Measurements from ENCODE around the gene CCSER2. TPM values are rescaled to one million over a fixed set of nuclear protein-coding genes. Genes with fewer than 3 reads are reported as not detected.

CCSER2 gene
- polyA plus RNA-seq, 1 donor (not counting 4 experiments of a cell fraction or from before 2014, with no cell fraction given), result 26.7 TPM

GRCh38 chr10:84565881-84566582 lies 237.6 kb downstream of the CCSER2 start:
- Histone ChIP-seq H3K27ac (ENCODE audit: control insufficient read depth, insufficient read depth, low read length) (no peak overlapping the region), H3K4me3 (ENCODE audit: control insufficient read depth in 2 of 3, extremely low read depth in 1 of 3, insufficient read depth in 2 of 3, low read depth in 1 of 3, low read length in 3 of 3) (no peak overlapping the region), H2AFZ (ENCODE audit: control insufficient read depth, low read length) (no peak overlapping the region), H3K9ac (ENCODE audit: control insufficient read depth, extremely low read depth, insufficient read depth, low read length) (no peak overlapping the region), H3K9me1 (ENCODE audit: control insufficient read depth, extremely low read depth, insufficient read depth, low read length) (no peaks in the 10 kb centered on the region), H3K27me3 (ENCODE audit: control insufficient read depth, extremely low read depth, insufficient read depth, low read length) (no peaks in the 10 kb centered on the region), H3K36me3 (ENCODE audit: control insufficient read depth in 2 of 2, extremely low read depth in 1 of 2, insufficient read depth in 2 of 2, low read length in 2 of 2) (no peaks in the 10 kb centered on the region), H3K79me2 (ENCODE audit: control insufficient read depth, insufficient read depth, low read length) (no peaks in the 10 kb centered on the region), H3K4me2 (ENCODE audit: control insufficient read depth, extremely low read depth, insufficient read depth, low read depth, low read length) (no peak overlapping the region), H4K20me1 (ENCODE audit: control insufficient read depth, extremely low read depth, insufficient read depth, low read length) (no peaks in the 10 kb centered on the region), H3K4me1 (ENCODE audit: control insufficient read depth, extremely low read depth, insufficient read depth, low read length) (no peaks in the 10 kb centered on the region), H3K9me3 (ENCODE audit: control insufficient read depth, low read depth, low read length) (no peaks in the 10 kb centered on the region)
- no peak for TF ChIP-seq EZH2 (IDR thresholded peaks at IDR 0.05; ENCODE audit: low read length)
- TF ChIP-seq CTCF (optimal IDR thresholded peaks at IDR 0.05 in 1 of 3, IDR thresholded peaks at IDR 0.05 in 1 of 3, conservative IDR thresholded peaks at IDR 0.05 in 1 of 3; ENCODE audit: extremely low read depth in 1 of 3, insufficient read depth in 2 of 3, low read length in 3 of 3), result no peak
- FAIRE-seq (no peak), DNase-seq (ENCODE audit: low read depth, low spot score) (no peak)
- dilution Hi-C loops (cut with MboI; ENCODE audit: extremely low pct_ligation_motif_present, low sequenced_read_pairs), result no loop called here

- Histone ChIP-seq H3K27me3 (ENCODE audit: control insufficient read depth, extremely low read depth, insufficient read depth, low read length) (no peaks in the 10 kb centered on the region), H3K36me3 (ENCODE audit: control insufficient read depth in 2 of 2, extremely low read depth in 1 of 2, insufficient read depth in 2 of 2, low read length in 2 of 2) (no peaks in the 10 kb centered on the region), H3K9me3 (ENCODE audit: control insufficient read depth, low read depth, low read length) (no peaks in the 10 kb centered on the region), H3K27ac (ENCODE audit: control insufficient read depth, insufficient read depth, low read length) (no peak overlapping the region), H3K4me1 (ENCODE audit: control insufficient read depth, extremely low read depth, insufficient read depth, low read length) (no peaks in the 10 kb centered on the region), H3K79me2 (ENCODE audit: control insufficient read depth, insufficient read depth, low read length) (no peaks in the 10 kb centered on the region), H3K4me3 (ENCODE audit: control insufficient read depth in 2 of 3, extremely low read depth in 1 of 3, insufficient read depth in 2 of 3, low read depth in 1 of 3, low read length in 3 of 3) (no peak overlapping the region), H3K9me1 (ENCODE audit: control insufficient read depth, extremely low read depth, insufficient read depth, low read length) (no peaks in the 10 kb centered on the region), H2AFZ (ENCODE audit: control insufficient read depth, low read length) (no peak overlapping the region), H3K4me2 (ENCODE audit: control insufficient read depth, extremely low read depth, insufficient read depth, low read depth, low read length) (no peak overlapping the region), H4K20me1 (ENCODE audit: control insufficient read depth, extremely low read depth, insufficient read depth, low read length) (no peaks in the 10 kb centered on the region), H3K9ac (ENCODE audit: control insufficient read depth, extremely low read depth, insufficient read depth, low read length) (no peak overlapping the region)
- no peak for DNase-seq (ENCODE audit: low read depth, low spot score)
- dilution Hi-C loops (cut with MboI; ENCODE audit: extremely low pct_ligation_motif_present, low sequenced_read_pairs), result no loop called here
- no peak for FAIRE-seq
- no peak for TF ChIP-seq EZH2 (IDR thresholded peaks at IDR 0.05; ENCODE audit: low read length)
- no peak for TF ChIP-seq CTCF (optimal IDR thresholded peaks at IDR 0.05 in 1 of 3, IDR thresholded peaks at IDR 0.05 in 1 of 3, conservative IDR thresholded peaks at IDR 0.05 in 1 of 3; ENCODE audit: extremely low read depth in 1 of 3, insufficient read depth in 2 of 3, low read length in 3 of 3)
Measured at GRCh38 chr10:84567133-84567532, 238.7 kb downstream of the CCSER2 start.

Other genes starting within 250 kb of the CCSER2 start
- gene GHITM, start 189.1 kb upstream of the CCSER2 start, polyA plus RNA-seq, result 146 to 214 TPM (median 175 TPM) in 3 replicates
- gene GPR15LG, start 154.8 kb upstream of the CCSER2 start, polyA plus RNA-seq, result 0.57 to 54.1 TPM (median 10.4 TPM) in 3 replicates
- gene CDHR1, start 134.1 kb upstream of the CCSER2 start, polyA plus RNA-seq, result 1.4 to 5.7 TPM (median 5.2 TPM) in 3 replicates
- gene LRIT2, start 103.0 kb upstream of the CCSER2 start, polyA plus RNA-seq, result not detected in 3 replicates
- gene LRIT1, start 87.0 kb upstream of the CCSER2 start, polyA plus RNA-seq, result not detected in 3 replicates
- gene RGR, start 83.5 kb upstream of the CCSER2 start, polyA plus RNA-seq, result not detected in 3 replicates